ENCODE data around the gene AIFM3.

DNA sequence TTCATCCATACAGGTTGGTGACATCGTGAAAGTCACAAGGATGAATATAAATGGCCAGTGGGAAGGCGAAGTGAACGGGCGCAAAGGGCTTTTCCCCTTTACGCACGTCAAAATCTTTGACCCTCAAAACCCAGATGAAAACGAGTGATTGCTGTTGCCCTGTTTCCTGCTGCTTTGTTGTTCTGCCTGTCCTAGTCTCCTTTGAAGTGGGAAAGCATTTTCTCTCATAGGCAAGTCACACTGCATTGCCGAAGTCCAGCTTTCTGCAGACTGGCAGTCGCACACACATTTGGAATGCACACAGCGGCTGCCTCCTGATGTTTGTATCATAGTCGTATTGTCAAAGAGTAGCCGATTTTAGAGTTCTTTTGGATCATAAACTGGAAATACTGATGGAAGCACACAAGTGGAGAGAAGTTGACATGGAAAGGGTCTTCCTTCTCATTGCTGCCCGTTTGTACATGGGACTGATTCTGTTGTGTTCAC is 17.3 kb upstream of the AIFM3 start:
- TF ChIP-seq POLR2A (IDR thresholded peaks at IDR 0.05; ENCODE audit: low read length): no peak
- TF ChIP-seq GATA1 (IDR thresholded peaks at IDR 0.05; ENCODE audit: low read depth, low read length): no peak
